Stimulated activated CD4-positive, alpha-beta T cell treated with anti-CD3 and anti-CD28 coated beads, Interleukin-1b, Interleukin-23, amount 100 ng/mL, for 24 hours (primary cell): ENCODE measurements around the gene NR2C2.
"Not testable (repeated sequence)": the region's sequence is repeated elsewhere in the genome, so short reads cannot be mapped to it uniquely, and the experiment has no call there.

Experiments used
- DNase-seq, 4 experiments: peaks; one replicate each; pipeline ENCODE4 v3.0.0-alpha.2; 2020; ENCODE audit warnings: low read depth in 4 of 4, low spot score in 1 of 4

The NR2C2 gene

DNA sequence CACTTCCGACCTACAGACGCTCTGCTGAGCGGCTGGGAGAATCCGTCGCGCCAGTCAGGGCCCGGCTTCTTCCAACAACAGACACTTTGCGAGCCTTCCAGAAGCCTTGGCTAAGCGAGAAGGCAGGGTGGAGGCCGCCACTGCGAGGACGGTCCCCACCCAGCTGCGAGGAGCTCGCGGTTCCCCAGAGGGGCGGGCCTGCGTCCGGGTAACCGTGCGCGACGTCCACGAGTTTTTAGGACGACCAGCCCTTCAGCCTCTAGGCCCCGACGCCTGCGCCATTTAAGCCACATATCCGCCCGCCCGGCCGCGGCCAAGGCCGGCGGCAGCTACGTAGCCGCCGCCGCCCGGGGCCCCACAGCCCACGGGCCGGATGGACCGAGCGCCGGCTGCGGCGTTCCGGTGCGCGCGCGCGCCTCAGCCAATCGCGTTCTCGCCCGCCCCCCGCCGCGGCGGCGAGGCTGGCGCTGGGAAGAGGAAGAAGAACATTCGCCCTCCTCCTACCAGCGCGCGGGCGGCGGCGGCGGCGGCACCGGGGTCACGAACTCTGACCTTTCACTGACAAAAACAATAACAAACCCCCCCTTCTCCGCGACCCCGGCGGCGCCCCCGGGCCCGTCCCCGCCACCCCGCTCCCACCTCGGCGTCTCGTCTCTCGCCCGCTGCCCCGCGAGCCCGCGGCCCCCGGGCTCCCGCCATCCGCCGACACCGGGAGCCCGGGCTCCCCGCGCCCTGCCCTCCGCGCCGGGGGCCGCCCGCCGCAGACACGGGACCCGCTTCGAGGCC lies at the start of gene NR2C2:
Gene NR2C2, plus strand, starts transcription at position 484 of the 786 bp plus-strand sequence. CDS start 56,332 bp downstream, outside the sequence.
- peak; percentile 62 to 81 (median 76) for DNase-seq

DNA sequence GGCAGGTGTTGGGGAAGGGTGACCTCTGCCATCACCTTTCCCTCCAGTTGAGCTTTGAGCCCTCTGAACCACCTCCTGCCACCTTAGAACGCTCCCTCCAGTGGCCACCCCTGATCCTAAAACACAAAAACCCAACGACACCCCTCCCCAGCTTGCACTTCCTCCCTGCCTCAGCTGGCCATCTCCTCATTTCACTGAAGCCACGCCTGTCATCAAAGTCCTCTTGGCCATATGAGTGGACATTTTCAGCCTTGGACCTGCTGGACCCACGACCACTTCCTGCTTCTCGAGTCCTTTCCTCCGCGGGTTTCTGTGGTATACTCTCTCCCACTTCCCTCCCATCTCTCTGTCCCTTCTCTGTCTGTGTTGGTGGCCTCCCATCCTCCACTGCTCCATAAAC lies 48.5 kb upstream of the NR2C2 start:
- no peak for DNase-seq

DNA sequence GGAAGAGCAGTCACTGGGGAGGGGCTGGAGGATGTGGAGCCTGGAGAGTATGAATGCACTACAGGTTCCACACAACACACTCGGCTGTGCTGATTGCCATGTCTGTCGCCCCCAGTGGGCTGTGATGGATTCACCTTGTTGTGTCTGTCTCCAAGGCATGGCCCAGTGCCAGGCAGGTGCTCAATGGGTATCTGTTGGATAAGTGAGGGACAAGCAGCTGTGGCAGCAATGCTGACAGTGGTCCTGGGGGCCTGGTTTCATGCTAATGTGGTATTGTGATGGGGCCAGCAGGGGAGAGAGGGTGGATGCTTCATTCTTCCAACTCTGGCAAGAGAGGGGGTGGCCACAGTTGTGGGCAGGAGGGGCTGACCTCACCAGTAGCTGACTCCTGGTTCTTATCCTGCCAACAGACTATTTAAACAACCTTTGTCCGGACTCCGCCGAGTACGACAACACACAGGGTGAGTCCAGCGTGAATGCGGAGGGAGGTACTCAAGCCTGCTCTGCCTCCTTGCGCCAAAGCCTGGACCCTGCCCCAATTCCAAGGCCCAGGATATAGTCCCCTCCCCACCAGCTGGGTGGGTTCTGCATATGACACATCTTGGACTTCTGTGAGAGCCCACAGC lies 47.3 kb upstream of the NR2C2 start:
- DNase-seq: no peak

DNA sequence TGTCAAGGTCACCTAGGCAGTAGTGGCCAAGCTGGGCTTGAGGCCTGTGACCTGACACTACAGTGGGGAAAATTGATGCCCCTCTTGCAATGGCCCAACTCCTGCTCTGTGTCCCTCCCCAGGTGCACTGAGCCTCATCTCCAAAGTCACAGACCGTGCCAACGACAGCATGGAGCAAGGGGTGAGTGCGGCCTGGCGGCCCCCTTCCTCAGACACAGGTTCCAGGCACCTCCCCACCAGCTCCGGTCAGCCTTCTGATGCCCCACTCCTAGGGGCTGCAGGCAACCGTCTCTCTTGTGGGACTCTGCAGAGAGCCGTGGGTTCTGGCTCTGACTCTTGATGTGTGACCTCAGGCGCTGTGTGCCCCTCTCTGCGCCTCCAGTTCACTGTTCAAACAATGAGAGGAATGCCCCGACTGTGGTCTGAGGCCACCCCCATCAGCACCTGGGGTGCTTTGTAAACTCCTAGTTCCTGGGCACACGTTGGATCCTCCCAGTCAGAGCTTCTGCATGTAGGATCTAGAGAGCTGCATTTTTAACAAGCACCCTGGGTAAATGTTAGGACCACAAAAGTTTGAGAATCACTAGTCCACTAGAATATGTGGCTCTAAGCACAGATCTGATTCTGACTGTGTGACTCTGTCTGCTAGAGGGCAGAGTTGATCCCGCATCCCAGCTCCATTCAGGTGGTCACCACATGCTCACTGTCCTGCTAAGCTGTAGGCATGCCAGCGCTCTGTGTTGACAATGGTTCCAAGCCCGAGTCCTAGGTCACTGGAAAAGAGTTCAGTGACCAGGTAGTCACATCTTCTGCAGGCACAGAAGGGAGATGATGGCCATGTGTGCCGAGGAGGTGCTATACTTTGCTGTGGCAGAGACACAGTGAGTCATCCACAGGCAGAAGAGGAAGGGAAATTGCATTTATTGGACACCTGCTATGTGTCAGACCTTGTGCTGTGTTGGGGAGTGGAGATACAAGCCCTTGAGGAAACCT lies 46.2 kb upstream of the NR2C2 start:
- DNase-seq: no peak

DNA sequence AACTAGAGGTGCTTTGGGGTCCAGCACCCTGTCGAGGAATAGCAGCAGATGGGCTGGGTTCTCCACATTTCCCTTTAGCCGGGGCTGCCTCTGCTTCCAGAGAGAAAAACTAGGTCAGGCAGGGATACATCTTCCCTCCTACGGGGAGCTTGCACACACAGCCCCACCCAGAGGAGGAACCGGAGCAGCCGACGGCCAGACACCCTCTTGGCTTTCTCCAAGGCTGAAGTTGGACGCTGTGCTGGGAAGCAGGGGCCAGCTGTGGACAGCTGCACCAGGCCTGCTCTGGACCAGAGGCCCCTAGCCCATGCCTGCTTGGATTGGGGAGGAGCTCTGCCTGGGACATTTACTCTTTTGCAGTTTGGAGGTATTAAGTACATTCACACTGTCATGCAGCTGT lies 44.7 kb upstream of the NR2C2 start:
- no peak for DNase-seq

DNA sequence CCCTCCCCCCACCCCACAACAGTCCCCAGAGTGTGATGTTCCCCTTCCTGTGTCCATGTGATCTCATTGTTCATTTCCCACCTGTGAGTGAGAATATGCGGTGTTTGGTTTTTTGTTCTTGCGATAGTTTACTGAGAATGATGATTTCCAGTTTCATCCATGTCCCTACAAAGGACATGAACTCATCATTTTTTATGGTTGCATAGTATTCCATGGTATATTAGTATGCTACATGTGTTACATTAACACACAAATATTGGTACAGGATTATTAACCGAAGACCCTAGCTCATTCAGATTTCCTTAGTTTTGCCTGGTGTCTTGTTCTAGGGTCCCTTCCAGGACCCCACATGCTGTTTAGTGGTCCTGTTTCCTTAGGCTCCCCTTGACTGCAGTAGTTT lies 43.9 kb upstream of the NR2C2 start:
- DNase-seq: not testable (repeated sequence)

DNA sequence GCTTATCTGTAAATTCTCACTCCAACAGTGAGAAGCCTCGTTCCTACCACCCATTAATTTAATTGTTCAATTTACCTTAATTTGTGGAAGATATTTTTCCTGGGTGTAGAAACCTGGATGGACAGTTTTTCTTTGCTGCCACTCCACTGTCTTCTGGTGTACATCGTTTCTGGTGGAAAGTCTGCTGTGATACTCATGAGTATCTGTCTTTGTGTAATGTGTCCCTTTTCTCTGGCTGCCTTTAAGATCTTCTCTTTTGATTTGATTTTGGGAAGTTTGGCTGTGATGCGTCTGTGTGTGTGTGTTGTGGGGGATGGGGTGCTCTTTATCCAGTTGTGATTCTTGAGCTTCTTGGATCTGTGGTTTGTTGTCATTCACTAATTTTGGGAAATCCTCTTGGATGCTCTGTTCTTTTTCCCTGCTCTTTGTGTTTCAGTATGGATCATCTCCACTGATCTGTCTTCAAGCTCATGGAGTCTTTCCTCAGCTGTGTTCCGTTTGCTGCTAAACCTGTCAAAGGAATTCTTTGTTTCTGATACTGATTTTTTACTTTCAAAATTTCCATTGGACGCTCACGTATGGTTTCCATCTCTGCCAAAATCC lies 42.2 kb upstream of the NR2C2 start:
- no peak for DNase-seq

DNA sequence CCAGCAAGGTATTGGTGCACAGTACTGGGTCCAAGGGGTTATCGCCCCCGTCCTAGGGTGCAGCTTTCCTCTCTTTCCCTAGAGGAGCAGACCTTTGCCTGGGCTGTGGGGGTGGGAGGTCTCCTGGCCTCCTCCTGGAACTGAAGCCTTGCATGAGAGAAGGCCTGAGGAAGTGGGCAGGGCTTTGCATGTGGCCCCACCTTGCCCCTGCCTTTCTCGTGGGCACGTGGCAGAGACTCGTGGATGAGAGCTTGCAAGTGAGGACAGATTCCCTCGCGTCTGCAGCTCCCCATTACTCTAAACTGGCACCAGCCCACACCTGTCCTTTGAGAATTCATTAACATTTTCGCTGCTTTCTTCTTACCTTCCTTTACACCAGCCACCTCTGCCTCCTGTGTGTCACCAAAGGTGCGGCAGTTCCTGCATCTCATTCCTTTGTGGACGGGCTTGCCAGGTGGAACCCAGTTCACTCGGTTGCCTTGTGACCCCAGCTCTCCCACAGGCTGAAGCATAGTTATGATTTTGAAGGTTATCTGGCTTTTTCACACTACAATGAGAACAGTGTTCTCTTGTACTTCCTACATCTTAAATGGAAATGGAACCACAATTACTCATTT lies 40.9 kb upstream of the NR2C2 start:
- no peak for DNase-seq

DNA sequence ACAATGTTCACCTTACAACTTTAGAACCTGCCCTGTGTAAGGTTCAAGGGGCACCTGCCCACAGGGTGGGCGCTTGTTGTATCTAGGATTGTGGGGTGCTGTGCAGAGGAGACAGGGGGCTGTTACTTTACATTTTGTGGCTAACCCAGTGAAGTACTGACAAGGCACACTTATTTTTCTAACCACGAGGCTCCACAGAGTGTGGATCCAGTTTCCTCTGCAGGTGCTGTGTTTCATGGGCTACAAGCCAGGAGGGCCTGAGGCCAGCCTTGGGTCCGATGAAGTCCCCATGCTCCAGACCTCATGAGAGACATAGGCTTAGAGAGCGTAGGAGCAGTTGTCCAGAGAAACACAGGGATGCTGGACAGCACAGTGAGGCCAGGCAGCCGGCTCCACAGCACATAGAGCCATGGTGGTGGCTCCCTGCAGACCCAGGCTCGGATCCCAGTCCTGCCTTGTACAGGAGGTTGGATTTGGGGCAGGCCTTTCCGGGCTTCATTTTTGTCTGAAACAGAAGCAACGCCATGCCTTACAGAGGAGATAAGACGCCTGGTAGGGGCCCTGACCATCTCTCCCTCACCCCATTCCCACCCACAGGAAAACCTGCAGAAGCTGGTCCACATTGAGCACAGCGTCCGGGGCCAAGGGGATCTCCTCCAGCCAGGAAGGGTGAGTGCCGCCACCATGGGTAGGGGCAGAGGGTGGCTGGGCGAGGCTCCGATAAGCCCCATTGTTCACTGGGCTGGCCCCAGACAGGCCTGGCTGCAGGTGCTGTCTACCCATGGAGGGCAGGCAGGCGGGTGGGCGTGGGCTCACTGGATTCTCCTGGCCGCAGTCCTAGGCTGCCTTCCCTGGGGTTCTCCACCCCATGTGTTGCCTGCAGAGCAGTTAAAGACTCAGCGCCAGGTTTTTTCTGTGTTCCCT lies 40.1 kb upstream of the NR2C2 start:
- no peak for DNase-seq

DNA sequence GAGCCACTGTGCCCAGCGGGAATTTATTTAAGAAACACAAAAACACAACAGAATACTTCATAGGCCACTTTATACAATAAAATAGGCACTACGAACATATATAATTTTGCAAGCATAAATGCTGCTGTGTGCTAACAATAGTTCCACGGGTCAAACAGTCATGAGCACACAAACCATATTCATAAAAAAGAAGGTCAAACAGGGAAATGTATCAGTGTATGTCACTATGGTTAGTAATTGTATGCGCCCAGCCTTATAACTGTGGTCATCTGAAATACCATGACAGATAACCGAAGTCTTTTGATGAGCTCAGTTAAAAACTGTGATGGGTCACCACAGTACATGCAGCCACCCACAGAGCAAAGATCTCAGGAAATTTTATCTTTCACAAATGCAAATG lies 38.1 kb upstream of the NR2C2 start:
- no peak for DNase-seq

DNA sequence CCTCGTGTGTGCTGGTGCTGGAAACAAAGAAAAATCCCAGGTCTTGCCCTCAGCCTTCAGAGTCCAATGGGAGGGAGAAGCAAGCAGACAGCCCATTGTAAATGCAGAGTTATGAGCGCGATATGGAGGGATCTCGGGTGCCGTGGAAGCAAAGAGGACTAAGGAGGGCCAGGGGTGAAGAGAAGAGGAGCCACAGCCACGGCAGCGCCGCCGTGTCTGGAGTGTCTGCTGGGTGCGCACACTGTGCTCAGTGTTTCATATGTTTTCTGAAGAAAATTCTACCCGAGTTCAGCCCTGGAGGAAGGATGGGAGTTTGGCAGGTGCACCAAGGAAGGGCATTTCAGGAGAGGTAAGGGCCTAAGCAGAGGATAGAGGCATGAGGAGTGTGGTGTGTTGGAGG lies 35.7 kb upstream of the NR2C2 start:
- DNase-seq: no peak

DNA sequence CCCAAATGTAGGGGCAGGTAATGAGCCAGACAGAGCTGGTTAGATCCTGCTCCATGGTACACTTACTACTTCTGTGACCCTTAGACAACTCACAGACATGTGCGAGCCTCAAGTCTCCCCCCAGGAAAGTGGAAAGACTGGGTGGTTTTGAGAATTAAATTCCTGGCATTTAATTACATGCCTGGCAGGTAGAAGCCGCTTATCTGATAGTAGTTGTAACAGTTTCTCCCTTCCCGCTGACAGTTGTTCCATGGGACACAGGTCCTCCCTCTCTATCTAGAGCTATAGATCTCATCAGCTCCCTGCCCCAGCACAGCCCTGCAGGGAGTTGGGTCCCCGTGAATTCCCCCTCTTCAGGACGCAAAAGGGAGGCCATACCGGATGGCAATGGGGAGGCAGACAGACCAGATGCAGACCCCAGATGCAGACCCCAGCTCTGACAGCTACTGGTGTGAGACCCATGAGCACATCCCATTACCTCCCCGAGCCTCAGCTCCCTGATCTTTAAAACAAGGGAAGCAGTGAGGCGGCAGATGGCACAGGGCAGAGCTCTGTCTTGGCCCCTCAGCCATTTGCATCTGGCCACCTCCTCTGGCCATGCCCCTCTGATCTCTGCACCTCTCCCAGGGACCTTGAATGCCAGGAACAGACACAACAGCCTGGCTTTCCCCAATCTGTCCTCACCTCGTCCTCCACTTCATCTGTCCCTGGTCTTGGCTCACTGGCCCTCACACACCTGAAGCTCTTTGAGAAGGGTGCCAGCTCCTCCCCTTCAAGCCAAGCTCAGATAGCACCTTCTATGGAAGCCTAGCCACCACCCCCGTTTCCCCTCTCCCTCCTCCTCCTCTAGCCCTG lies 34.1 kb upstream of the NR2C2 start:
- no peak for DNase-seq

DNA sequence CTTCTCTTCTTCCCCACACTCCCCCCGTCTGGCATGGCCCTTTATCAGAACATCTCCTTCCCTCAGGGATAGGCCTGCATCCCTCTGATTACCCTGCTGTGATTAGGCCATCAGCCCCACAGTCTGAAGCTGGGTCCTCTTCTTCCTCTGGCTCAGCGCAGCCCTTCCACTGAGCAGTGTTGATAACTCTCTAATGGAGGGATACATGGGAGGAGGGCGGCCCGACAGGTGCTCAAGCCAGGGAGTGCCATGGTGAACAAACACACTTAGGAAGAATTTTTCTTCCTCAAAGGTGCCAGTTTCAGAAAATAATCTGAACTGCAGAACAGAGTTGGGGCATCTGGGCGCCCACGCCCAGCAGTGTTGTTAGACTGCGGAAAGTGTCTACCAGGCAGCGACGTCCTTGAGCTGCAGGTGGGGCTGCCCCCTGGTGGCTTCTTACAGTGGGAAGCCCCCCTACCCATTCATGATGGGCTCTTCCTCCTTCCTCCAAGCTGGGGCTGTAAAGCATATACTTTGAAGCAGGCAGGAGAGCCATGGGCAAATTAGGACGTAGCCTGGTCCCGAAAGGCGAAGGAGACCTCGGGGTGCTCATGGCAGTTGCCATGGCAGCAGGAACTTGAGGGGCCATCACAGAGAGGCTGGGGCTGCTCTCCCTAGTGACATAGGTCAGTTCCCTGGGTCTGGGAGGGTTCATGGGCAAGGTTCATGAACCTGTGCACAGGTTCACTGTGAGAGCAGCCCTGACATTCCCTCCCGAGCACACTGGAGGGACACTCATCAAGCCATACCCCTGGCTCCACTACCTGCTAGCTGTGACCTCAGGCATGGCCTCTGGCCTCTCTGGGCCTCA lies 33.2 kb upstream of the NR2C2 start:
- DNase-seq: no peak

DNA sequence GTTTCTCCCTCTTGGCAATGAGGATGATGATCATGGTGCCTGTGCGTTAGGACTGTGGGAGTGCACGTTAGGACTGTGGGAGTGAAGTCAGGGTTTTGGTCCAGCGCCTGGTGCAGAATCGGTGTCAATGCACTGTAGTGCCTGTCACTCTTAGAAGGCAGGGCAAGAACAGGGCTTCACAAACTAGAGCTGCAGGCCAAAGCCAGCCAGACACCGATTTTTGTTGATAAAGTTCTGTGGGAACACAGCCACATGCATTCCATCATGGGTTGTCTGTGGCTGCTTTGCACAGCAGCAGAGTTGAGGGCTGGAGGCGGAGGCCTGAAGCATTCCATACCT lies 32.6 kb upstream of the NR2C2 start:
- DNase-seq: no peak

DNA sequence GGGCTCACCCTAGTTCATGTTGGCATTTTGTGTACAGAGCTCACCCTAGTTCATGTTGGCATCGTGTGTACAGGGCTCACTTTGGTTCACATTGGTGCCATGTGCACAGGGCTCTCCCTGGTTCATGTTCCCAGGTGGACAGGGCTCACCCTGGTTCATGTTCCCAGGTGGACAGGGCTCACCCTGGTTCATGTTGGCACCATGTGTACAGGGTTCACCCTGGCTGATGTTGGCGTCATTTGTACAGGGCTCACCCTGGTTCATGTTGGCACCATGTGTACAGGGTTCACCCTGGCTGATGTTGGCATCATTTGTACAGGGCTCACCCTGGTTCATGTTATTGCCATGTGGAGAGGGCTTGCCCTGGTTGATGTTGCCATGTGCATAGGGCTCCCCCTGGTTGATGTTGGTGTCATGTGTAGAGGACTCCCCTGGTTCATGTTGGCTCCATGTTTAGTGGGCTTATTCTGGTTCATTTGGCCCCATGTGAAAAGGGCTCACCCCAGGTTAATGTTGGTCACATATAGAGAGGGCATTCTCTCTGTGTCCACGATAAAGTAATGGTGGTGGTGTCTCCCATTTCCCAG lies 31.7 kb upstream of the NR2C2 start:
- DNase-seq: no peak

DNA sequence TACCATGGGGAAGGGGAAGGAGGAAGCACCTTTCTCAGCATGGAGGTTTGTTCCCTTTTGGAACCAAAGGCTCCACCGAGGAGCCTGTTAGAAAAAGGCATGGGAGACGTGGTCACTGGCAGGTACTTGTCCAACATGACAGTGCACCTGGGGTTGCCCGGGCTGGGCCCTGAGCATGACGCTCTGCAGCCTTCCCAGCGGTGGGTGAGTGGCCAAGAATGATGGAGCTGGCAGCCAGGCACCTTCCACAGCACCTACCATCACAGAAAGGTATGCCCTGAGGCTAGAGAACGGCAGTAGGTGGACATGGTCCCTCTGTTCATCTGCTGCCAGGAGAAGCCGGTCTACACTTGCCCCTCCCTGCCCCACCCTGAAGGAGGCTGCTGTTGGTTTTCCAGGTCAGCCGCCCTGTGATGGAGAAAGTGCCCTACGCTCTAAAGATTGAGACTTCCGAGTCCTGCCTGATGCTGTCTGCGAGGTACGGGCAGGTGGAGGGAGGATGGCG lies 29.0 kb upstream of the NR2C2 start:
- no peak for DNase-seq

DNA sequence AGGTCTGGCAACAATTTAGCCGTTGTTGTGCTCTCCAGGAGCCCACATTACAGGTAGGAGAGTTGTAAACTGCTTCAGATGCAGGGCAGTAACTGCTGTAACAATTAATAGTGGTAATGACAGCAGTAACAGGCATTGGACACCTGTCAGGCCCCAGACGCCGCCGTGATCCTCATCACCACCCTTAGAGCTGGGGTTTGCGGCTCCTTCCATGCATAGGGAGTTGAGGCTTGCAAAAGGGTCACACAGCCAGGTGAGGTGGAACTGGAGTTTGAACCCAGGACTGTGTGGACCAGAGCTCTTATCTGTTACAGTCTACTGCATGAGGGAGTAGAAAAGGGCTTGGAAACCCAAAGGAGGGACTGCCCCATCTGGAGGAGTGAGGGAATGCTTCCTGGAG lies 26.8 kb upstream of the NR2C2 start:
- DNase-seq: no peak
